Keratinocyte (primary cell): Measurements from ENCODE around the gene PHLDB3.

Experiments
- EZH2 ChIP-seq: IDR thresholded peaks from one replicate; pipeline ENCODE4 v1.6.1; 2012; ENCODE audit warnings: inconsistent platforms, mild to moderate bottlenecking, low read length, moderate library complexity
- TF ChIP-seq, protein P1 (sequence below), 3 experiments: IDR thresholded peaks in 1 of 3; conservative IDR thresholded peaks in 1 of 3; optimal IDR thresholded peaks in 1 of 3; 2 replicates in 2 of 3; 3 replicates in 1 of 3; pipeline versions ENCODE3 to v1.5.1; 2011; ENCODE audit warnings: low read length in 3 of 3, mild to moderate bottlenecking in 3 of 3, moderate library complexity in 2 of 3, control low read depth in 1 of 3, inconsistent platforms in 1 of 3; ENCODE audit not compliant: insufficient read depth in 2 of 3; ENCODE audit errors: extremely low read depth in 1 of 3

GRCh38 chr19:43519436-43520088 is 15.0 kb upstream of the PHLDB3 start:
- TF ChIP-seq, protein P1, sequence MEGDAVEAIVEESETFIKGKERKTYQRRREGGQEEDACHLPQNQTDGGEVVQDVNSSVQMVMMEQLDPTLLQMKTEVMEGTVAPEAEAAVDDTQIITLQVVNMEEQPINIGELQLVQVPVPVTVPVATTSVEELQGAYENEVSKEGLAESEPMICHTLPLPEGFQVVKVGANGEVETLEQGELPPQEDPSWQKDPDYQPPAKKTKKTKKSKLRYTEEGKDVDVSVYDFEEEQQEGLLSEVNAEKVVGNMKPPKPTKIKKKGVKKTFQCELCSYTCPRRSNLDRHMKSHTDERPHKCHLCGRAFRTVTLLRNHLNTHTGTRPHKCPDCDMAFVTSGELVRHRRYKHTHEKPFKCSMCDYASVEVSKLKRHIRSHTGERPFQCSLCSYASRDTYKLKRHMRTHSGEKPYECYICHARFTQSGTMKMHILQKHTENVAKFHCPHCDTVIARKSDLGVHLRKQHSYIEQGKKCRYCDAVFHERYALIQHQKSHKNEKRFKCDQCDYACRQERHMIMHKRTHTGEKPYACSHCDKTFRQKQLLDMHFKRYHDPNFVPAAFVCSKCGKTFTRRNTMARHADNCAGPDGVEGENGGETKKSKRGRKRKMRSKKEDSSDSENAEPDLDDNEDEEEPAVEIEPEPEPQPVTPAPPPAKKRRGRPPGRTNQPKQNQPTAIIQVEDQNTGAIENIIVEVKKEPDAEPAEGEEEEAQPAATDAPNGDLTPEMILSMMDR (optimal IDR thresholded peaks at IDR 0.05 in 1 of 3, IDR thresholded peaks at IDR 0.05 in 1 of 3, conservative IDR thresholded peaks at IDR 0.05 in 1 of 3; ENCODE audit: extremely low read depth in 1 of 3, insufficient read depth in 2 of 3, low read length in 3 of 3) = peak; percentile 80 to 89 (median 85)
- TF ChIP-seq EZH2 = no peak
